AG08396 (cell line): ENCODE measurements around the gene COCH.
"Not testable (repeated sequence)": the region's sequence is repeated elsewhere in the genome, so short reads cannot be mapped to it uniquely, and the experiment has no call there.

Experiments
- DNase-seq: peaks from one replicate; pipeline ENCODE4 v3.0.0; 2012; ENCODE audit warnings: low spot score, mixed read lengths

Gene COCH

DNA sequence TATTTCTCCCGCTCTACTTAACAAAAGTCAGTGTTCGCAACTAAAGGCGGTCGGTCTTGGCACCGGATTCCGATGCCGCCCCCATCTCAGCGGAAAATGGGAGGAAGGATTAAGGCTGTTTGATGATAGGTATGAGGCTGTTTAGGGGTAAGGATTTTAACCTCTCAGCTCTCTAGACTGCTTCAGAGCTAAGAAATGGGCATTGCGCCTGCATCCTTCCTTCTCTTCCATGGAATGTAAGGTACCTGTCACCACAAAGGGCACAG lies 1.4 kb downstream of the COCH start:
- no peak for DNase-seq

DNA sequence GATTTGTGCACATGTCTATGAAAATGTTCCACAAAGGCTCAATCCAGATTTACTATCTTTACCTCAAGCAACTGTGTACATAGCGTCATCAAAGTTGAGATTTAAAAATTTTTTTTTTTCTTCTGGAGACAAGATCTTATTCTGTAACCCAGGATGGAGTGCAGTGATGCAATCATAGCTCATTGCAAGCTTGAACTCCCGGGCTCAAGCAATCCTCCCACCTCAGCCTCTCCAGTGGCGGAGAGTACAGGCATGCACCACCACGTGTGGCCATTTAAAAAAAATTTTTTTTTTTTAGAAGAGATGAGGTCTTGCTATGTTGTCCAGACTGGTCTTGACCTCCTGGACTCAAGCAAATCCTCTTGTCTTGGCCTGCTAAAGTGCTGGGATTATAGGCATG lies 2.3 kb downstream of the COCH start:
- DNase-seq: no peak

DNA sequence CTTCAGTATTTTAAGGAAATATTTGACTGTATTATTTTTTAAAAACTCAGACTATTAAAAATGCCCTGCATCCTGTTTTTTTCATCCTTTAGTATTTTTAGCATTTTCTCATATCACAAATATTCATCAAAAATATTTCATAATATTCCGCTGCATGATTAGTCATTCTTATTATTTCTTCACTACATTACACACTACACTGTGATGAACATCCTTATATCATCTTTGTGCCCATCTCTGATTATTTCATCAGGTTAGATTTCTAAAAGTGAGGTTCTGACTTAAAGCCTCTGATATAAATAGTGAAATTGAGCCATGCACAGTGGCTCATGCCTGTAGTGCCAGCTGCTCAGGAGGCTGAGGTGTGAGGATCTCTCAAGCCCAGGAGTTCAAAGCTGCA lies 8.1 kb downstream of the COCH start:
- no peak for DNase-seq

DNA sequence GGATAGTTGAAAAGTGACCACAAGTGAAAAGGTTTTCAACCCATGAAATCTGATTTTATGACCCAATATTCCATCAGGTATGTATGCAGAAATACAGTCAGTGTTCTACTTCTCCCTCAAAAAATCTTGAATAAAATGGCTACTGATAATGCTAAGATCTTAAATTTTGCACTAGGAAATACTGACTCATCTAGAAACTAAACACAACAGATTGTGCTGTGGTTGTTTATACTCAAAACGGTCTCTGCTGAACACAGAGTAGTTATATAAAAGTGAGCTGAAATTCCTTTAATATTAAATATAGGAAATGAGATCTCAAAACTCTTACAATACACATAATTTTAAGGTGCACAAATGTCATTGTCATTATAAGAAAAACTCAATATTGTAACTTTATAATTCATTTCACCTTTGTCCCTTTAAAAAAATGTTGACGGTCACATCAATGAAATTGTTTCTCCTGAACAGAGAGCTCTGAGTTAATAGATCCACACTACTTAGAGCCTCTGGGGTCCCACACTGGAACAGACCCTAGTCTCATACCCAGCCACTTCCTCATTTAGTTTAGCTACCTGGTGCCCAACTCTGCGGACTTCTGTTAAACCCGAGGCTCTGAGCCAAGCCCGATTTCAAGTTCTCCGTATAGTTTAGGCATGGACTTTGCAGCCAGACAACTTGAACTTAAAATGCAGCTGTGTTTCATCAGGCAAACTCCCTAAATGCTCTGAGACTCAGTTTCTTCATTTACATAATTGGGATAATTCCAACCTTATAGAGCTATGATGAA lies 9.3 kb downstream of the COCH start:
- DNase-seq: no peak

DNA sequence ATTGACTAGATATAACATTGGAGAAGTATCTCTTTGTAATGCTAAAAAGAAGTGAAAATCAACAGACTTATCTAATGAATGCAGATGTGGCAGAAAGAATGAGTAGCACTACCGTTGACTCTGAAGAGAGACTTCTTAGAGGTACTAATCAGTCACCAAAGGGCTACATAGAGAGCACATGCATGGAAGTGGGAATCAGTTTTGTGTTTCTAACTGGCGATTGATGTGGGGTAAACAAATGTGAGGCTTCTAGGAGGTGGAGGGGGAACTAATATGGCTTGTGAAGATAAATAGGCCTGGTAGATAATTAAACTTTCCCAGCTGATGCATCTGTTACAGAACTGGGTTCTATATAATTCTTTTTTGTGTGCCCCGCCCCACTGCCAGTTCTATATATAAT lies 10.5 kb downstream of the COCH start:
- no peak for DNase-seq

DNA sequence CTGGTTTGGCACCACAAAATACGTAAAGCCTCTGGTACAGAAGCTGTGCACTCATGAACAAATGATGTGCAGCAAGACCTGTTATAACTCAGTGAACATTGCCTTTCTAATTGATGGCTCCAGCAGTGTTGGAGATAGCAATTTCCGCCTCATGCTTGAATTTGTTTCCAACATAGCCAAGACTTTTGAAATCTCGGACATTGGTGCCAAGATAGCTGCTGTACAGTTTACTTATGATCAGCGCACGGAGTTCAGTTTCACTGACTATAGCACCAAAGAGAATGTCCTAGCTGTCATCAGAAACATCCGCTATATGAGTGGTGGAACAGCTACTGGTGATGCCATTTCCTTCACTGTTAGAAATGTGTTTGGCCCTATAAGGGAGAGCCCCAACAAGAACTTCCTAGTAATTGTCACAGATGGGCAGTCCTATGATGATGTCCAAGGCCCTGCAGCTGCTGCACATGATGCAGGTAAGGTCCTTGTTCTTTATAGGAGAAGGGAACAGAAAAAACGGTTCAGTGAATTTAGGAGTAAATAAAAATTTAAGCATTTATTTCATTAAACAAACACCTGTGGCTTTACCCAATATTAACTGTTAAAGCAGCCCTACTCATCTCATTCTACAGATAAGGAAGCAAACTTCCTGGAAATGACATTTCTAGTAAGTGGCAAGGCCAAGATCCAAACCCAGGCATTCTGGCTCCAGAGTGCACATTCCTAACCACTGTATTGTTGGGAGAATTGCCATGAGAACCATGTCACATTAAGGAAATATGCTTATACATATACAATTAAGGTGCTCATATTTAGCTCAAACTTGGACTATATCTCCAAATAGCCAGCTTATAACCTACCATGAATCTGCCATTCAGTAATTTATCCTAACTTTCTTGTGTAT lies 11.7 kb downstream of the COCH start:
- no peak for DNase-seq

DNA sequence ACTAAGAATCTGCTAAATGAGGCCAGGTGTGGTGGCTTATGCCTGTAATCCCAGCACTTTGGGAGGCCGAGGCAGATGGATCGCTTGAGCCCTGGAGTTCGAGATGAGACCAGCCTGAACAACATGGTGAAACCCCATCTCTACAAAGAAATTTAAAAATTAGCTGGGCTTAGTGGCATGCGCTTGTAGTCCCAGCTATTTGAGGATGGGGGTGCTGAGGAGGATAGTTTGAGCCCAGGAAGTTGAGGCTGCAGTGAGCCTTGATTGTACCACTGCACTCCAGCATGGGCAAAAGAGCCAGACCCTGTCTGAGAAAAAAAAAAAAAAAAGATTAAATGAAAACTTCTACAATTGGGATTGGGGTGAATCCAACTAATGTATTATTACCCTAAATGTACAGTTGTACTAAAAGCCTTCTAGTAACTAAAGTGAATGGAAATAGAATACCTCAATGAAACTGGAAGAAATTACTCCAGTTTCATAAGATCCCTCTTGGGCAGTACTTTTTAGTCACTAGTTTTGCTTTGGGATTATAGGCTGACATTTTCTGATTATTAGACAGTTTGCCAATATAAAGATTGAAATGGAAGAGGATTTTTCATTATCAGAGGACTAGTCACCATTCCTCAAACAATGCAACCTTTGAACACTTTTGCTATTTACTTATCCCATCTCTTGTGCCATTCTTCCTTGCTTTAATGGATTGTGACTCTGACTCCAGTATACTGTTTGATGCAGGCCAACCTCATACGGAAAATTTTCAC lies 14.3 kb downstream of the COCH start:
- DNase-seq: no peak

DNA sequence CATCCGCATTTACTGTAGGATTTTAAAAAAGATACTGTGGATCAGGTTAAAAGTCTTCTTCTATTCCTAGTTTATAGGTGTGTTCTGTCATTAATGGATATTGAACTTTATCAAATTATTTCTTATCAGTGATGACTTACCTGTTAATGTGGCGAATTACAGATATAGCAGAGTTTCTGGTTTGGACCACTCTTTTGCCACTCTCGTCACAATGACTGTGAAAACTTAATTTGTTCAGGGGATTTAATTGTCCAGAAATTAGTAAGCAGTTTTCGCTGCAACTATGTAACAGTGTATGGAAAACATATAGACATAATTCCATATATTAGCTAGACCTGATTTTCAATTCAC lies 14.9 kb downstream of the COCH start:
- no peak for DNase-seq

DNA sequence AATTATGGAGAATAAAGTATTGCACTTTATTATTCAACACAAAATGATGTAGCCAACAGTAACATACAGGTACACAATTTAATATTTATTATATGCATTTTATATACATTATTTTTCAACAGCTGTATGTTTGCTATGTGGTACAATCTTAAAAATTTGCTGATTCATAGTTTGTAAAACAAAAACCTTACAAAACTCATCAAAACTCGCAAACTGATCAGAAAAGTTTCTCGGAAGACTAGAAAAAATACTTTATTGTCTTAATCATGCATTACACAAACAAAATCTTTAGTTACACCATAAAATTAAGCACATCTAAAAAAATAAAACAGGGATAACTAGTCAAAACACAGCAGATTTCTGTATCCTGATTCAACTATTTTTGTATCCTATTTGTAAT lies 19.5 kb downstream of the COCH start:
- DNase-seq: no peak

DNA sequence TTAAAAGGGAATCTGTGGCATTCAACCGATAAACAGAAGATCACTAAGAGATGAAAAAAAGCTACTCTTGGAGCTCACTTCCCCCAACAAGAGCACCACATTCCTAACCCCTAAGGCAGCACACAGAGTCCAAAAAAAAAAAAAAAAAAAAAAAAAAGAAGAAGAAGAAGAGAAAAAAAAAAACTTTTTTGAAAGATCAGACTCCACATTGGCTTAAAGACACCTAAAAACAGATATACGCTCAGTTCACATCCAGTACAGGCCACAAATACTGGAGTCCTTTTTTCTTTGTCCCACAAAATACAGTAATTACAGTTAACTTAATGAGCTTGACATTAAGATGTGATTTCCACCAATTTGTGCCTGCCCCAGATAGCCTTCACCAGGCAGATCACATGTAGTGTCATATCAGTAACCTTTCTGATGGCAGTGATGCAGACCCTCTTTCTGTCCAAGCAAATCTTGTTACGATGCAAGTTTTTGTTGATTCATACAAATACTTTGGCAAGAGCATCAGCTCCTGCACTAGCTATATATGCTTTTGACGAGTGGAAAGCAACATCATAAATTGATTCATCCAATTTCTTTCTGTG lies 20.7 kb downstream of the COCH start:
- DNase-seq: no peak

DNA sequence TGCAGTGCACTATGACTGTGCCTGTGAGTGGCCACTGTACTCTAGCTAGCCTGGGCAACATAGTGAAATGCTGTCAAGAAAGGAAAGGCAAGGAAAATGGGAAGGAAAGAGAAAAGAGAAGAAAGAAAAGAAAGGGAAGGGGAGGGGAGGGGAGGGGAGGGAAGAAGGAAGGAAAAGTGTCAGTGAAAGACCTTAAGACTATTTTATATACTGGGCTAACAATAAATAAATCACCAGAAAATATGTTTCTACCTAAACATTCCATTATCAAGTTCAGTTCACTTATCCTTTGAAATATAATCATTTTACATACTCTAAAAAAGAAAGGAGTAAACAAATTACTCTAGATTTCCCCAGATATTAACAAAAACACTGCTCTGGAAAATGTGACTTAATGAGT lies 22.1 kb downstream of the COCH start:
- no peak for DNase-seq

DNA sequence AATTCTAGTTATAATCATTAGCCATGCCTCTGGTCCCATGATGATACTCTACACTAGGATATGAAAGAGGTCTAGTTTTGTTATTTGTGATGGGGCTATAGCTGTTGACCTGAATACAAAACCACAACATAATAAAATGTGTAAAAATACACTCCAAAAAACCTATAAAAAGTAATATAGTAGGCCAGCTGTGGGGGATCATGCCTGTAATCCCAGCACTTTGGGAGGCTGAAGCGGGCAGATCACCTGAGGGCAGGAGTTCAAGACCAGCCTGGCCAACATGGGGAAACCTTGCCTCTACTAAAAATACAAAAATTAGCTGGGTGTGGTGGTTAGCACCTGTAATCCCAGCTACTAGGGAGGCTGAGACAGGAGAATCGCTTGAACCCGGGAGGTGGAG lies 22.8 kb downstream of the COCH start:
- not testable (repeated sequence) for DNase-seq

DNA sequence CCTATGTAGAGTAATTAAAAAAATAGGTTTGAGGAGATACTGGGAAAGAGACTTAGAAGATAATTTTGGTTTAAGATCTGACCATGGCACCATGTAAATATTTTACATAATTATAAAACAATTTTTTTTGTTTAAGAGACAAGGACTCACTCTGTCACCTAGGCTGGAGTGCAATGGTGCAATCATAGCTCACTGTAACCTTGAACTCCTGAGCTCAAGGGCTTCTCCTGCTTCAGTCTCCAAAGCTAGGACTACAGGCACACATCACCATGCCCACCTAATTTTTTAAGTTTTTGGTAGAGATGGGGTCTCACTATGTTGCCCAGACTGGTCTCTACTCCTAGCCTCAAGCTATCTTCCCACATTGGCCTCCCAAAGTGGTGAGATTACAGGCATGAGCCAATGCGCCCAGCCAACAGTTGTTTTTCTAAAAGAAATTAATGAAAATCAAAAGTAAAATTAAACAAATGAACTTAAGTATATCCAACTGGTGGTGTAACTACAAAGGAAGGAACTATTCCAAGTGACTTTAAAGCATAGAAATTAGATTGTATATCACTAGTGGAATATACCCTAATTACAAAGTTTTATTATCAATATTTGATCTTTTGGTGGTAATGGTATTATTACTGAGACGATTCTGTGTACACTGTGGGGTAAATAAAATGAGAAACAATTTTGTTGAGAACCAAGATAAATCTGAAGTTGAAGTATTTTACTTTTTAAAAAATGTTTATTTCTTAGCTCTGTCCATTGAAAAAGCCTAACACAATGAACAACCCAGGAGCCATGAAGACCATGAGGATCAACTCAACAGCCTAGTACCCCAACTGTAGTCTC lies 29.1 kb downstream of the COCH start:
- DNase-seq: no peak

DNA sequence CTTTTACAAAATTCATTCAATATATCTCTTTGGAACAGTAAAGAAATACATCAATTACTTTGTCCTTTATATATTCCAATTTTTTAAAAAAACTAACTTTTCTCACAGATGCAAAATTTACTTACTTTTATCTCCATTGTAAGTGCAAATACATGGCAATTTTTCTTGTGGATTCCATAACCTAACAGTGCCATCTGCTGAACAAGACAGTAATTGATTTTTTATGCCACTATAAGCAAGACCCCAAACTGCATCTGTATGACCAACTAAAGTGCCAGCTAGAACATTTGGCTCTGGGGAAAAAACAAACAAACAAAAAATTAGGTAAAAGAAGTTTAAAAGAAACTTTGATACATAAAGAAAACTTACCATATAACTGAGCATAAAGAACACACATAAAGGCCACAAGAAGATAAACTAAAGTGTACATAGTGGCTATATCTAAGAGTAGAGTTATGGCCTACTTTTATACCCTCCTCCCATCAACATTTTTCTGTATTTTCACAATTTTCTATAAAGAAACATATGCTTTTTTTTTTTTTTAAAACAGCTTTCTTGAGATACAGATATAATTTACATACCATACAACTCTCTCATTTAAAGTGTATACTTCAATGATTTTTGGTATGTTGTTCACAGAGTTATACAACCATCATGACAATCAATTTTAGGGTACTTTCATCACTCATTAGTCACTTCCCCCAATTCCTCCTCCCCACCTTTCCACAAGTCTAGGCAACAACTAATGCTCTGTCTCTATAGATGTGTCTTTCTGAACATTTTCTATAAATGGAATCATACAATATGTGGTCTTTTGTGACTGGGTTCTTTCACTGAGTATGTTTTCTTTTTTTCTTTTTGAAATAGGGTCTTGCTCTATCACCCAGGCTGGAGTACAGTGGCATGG lies 32.6 kb downstream of the COCH start:
- no peak for DNase-seq

DNA sequence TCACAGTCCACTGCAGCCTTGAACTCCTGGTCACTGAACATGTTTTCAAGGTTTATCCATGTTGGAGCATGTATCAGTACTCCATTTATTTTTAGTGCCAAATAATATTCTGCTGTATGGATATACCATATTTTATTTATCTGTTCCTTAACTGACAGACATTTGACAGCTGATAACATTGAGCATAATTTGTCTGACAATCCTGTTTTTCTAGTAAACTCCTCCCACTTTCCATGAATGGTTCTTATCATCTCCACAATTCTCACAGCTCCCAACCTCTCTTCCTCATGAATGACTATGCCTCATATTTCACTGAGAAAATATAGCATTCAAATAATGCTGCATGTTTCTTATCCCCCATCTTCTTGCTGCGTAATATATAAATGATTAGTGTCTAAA lies 33.3 kb downstream of the COCH start:
- DNase-seq: no peak

DNA sequence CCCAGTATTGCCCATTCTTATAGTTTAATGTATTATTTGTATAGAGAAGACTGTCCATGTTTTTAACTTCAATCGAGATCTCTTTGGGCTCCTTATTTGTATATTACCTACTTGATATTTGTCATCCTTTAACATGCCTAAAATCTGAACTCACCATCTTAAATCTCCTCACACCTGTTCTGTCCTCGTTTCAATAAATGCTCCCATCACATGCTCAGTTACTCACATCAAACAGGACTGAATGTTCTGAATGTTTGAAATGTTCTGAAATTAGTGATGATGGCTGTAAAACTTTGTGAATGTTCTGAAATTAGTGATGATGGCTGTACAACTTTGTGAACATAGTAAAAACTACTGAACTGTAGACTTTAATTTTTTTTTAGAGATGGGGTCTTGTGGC lies 34.5 kb downstream of the COCH start:
- no peak for DNase-seq

DNA sequence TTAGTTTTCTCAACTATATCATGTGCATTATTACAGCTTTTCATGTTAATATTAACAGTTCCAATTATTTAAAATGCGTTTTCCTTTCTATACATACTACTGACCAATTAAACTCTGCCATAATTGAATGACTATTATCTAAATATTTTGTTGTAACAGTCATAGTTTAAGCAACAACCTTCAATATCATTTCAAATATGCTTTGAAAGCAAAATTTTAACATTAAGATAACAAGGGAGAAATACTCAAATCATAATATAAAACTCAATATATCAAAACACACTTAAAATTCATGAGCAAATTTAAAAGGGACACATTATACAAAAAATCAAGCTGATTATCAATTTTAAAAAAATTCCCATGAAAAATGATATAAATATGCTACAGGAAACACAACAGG lies 40.5 kb downstream of the COCH start:
- no peak for DNase-seq

DNA sequence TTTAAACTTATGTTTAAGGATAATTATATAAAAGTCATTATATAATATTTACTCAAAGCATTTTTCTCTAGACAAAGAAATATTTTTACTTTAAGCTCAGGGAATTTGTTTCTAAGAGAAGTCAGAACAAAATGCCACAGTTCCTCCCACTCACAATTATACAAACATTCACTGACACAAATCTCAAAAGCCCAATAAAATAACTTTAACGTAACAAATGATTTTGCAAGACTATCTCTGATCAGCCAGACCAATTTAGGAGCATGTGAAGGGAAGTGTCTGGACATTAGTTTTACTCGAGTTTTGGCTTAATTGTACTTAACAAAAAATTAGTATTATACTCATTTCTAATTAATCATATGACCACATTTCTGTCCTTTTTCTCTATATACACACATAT lies 41.2 kb downstream of the COCH start:
- DNase-seq: no peak

DNA sequence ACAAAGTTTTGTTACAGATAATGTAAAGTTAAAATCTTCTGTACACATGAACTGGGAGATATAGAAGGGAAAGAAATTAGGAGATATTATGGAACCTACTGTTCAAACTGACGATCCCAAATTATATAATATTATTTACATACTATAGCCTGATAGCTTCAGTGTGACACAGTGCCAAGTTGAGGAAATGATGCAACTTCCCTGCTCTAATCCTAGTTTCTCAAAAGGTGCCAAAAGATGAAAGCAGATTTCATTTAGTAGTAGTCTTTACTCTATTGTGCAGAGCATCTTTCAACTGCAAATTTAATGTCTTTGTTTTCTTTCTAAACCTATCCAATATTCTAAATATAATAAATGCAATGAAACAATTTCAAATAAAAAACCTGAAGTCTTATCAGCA lies 46.9 kb downstream of the COCH start:
- DNase-seq: no peak

DNA sequence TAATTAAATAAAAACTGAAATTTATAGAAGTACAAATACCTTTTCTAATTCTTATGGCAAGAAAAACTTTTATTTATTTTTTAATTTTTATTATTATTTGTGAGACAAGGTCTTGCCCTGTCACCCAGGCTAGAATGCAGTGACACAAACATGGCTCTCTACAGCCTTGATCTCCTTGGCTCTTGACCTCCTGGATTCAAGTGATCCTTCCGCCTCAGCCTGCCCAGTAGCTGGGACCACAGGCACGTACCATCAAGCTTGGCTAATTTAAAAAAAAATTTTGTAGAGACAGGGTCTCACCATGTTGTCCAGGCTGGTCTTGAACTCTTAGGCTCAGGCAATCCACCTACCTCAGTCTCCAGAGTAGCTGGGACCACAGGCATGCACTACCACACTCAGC lies 47.4 kb downstream of the COCH start:
- no peak for DNase-seq

DNA sequence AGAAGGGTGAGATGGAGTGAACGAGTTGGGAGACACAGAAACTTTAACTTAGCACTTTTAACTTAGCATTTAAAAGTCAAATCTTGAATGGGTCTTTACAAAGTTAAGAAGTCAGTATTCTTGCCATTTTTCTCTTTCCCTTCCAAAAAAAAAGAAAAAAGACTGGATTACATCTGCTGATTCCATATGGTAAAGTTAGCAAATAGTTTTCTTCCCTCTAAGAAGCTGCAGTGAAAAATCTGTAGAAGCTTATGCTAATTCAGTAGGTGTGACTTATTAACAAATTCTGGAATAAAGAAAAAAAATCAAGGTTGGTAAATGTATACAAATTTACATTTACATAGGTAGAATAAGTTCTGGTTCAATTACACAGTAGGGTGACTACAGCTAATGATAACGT lies 50.9 kb downstream of the COCH start:
- no peak for DNase-seq
